Amygdala (tissue), 56 donors: Measurements from ENCODE around the gene HMOX1.
A peak's percentile ranks its signal among the peaks of the same experiment; 100 is the strongest.

Experiments used
- DNase-seq, 56 donors: peaks; one replicate each; lab custom pipeline; 2025; lab: John Stamatoyannopoulos, UW

HMOX1 gene

DNA sequence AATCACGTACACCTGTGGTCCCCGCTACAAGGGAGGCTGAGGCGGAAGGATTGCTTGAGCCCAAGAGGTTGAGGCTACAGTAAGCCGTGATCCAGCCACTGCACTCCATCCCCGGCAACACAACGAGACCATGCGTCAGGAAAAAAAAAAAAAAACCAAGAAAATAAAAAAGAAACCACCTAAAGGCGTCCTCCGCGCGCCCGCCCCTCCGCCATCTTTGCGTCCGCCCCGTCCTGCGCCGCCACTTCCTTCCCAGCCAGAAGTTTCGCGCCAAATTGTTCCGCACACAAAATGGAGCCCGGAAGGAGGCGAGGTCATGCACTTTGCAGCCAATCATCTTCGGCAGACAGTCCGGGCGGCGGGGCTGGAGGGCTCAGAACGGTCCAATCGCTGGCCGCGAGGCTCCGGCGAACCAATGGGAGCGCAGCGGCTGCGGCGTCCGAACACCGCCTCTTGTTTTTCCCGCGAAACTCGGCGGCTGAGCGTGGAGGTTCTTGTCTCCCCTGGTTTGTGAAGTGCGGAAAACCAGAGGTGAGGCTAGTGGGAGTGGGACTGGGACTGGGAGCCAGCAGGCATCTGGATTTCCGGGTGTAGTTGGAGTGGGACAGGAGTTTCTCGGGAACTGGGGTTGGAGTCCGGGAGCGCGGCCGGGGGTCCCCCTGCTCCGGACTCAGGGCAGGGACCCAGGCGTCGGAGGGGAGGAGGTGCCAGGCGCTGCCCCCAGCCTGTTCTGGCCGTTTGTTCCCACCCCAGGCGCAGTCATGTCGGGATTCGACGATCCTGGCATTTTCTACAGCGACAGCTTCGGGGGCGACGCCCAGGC lies 19.0 kb downstream of the HMOX1 start, which contains the start of gene MCM5:
MCM5 (plus strand) TSS at position 463 of the 823 bp plus-strand sequence; CDS start at position 762, 299 bp downstream.
- peak; percentile 66 to 97 (median 91) for DNase-seq

DNA sequence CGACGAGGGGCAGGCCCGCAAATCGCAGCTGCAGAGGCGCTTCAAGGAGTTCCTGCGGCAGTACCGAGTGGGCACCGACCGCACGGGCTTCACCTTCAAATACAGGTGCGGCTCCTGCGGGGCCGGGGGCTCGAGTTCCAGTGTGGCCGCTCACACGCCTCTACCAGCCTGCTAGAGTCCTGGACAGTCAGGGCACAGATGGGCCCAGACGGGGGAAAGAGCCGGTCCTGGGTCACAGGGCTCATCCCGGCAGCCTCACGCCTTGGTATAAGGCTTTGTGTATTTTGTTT lies 19.6 kb downstream of the HMOX1 start:
- DNase-seq = peak in 1 of 56 donors; percentile 45

DNA sequence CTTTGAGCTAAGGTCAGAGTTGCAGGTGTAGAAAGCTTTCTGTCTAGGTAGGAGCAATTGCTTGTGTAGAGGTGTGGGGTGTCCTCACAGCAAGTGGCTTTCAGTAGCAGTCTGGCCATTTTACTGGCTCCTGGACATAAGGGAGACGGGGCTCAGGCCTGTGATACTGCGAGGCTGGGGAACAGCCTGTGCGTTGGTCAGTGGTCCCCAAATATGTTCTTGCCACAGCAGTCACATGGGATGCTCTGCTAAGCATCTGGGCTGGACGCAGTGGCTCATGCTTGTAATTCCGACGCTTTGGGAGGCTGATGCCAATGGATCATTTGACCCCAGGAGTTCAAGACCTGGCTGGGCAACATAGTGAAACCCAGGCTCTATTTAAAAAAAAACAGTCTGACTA lies 21.0 kb downstream of the HMOX1 start:
- no peak for DNase-seq

DNA sequence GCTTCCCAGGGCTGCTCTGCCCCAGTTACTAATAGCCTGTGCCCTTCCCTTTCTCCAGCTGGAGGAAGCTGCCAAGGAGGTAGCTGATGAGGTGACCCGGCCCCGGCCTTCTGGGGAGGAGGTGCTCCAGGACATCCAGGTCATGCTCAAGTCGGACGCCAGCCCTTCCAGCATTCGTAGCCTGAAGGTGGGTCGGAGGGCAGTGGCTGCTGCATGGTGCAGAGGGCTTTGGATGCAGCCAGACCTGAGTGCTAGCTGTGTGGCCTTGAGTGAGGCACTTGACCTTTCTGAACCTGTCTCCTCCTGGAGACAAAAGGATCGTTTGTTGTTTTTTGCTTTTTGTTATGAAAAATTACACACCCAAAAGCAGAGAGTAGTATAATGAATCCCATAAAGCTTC lies 22.5 kb downstream of the HMOX1 start:
- DNase-seq = no peak

DNA sequence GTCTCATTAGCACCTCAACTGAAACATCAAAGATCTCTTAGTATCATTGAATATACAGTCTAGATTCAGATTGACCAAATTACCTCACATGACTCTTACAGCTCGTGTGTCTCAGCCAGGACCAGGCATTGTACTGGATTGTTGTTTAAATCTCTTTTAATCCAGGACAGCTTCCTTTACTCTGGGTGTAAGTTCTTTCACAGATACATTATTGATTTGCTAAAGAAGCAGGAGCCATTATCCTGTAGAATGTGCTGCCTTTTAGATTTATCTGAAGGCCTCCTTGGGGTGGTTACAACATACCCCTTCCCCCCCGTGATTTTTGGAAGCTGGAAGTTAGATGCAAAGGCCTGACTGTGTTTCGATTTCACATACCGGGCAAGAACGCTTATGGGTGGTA lies 23.3 kb downstream of the HMOX1 start:
- no peak for DNase-seq

DNA sequence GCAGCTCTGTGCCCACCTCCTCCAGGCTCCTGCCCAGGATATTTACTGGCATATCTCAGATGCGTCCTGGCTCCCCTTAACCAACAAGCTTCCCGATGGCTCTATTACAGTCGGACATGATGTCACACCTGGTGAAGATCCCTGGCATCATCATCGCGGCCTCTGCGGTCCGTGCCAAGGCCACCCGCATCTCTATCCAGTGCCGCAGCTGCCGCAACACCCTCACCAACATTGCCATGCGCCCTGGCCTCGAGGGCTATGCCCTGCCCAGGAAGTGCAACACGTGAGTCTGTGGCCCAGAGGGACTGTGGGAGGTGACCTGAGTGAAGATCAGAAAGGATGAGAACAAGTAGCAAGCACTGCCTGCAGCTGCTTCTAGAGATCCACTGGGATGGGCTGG lies 25.5 kb downstream of the HMOX1 start:
- no peak for DNase-seq

DNA sequence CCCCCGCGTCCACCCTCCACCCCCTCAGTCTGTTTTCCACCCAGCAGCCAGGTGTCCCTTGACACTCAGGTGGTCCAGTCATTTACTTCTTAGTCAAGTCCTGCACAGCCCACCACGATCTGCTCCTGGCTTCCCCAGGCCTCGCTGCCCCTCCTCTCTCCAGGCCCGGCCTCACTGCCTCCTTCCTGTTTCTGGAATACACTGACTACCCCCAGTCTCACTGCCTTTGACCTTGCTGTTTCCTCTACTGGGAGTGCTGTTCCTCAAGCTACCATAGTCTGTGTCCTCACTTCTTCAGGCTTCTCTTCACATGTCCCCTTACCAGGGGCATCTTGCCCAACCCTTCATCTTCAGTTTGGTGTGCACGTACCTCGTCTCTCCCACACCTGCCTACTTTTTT lies 26.5 kb downstream of the HMOX1 start:
- no peak for DNase-seq

DNA sequence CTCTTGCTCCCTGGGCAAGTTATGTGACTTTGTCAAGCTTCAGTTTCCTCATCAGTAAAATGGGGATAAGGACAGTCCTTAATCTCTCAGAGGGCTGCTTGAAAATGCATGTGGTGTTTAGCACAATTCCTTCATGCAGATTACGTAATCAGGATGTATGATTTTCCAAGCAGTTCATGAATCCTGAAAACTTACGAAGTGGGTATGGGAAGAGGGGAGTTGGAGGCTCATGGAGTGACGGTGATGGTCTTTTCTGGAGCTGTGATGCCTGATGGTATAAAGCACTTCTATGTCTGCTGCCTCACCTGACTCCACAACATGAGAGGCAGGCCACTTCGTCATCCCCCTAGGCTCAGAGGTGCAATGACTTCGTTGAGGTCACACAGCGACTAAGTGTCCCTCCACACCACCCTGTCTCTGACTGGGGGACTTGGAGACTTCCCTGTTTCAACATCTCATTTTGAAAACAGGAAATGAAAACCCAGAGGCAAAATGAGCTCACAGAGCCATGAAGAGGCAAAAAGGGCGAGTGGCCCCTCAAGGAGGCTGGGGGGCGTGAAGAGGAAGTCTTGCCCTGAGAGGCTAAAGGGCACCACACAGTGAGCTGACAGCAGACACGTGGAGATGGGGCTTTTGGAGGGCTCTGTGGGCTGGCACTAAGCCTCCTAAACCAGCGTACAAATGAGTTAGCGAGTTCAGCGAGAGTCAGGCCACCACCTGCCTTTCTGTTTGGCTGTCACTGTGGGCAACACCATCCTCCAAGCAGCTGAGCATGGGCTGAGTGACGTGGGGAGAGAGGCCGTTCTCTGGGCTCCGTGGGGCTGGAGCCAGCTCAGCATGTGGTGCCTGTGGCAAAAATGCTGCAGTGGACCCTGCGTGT lies 29.1 kb downstream of the HMOX1 start:
- DNase-seq = peak in 28 of 56 donors; percentile 8 to 62 (median 28)

DNA sequence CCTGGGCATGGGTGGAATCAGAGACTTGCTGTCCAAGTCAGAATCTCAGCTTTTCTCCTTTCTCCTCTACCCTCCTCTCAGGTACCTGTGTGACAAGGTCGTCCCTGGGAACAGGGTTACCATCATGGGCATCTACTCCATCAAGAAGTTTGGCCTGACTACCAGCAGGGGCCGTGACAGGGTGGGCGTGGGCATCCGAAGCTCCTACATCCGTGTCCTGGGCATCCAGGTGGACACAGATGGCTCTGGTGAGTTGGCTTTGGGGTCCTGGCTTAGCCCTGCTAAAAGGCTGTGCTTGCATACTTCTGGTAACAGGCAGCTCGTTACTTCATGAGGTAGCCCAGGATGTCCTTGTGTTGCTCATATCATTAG lies 29.8 kb downstream of the HMOX1 start:
- no peak for DNase-seq

DNA sequence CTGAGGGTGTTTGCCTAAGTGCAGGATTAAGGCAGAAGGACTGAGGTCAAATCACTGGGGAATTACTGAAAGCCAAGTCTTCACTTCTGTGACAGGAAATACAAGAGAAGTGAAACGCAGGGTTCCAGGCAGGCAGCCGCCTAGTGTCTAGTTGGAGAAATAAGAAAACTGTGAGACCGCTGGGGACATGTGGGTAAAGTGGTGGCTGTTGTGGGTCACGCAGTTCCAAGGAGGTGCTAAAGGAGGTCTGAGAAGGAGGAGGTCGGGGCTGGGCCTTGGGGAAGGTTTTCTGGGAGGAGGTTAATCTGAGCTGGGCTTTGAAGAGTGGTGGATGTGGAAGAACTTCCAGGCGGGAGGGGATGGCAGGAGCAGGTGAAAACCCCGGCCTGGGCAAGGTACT lies 30.2 kb downstream of the HMOX1 start:
- DNase-seq = peak in 2 of 56 donors; percentile 20 to 26

DNA sequence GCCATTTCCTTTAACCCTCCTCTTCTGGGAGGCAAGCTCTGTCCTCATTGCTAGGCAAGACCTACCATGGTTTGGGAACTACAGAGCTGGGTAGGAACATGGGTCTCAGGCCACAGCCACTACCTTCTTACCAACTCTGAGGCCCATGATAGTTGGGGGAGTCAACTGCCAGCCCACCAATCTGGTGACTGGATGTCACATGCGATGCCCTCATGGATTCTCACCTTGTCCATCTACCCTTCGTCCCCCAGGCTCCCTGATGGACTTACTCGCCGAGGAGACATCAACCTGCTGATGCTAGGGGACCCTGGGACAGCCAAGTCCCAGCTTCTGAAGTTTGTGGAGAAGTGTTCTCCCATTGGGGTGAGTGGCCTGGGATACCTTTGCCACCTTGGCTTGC lies 32.7 kb downstream of the HMOX1 start:
- no peak for DNase-seq

DNA sequence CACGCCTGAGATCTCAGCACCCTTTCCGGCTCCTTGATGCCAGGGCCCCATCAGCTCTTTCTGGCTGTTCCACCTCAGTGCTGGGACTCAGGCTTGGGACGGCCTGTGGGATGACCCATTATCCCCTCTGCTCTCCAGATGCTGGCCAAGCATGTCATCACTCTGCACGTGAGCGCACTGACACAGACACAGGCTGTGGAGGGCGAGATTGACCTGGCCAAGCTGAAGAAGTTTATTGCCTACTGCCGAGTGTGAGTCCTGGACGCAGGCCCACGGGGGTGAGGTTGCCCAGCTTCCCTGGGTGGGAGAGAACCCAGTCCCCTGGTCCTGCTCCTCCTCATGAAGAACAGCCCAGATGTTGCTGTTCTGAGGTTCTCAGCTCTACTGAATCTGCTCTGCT lies 36.7 kb downstream of the HMOX1 start:
- DNase-seq = no peak

DNA sequence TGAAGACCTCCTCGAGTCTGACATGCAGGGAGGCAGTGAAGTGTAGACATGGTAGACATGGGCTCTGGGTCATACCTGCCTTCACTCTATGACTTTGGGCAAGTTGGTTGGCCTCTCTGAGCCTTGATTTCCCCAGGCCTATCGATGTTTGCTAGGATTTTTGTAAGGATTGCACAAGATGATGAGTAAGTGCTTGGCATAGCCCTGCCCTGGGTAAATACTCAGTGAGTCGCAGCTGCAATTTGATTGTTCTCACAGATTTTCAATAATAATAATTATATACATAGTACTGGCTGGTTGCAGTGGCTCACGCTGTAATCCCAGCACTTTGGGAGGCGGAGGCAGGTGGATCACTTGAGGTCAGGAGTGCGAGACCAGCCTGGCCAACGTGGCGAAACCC lies 37.2 kb downstream of the HMOX1 start:
- DNase-seq = no peak

DNA sequence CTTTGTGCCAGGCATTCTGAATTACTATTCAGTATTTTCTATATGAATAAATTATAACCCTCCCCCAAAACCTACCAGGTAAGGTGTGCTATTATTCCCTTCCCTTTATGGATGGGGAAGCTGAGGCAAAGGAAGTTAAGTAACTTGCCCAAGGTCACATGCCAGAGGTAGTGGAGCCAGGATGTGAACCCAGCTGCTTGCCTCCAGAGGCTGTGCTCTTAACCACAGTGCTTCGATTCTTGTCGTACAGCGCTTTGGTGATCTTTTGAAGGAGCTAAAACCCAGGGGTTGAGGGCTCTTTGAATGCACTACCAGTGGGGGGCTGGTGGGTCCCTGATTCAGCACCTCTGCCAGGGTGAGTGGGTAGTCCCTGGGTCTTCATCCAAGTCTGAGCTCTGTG lies 37.8 kb downstream of the HMOX1 start:
- no peak for DNase-seq

DNA sequence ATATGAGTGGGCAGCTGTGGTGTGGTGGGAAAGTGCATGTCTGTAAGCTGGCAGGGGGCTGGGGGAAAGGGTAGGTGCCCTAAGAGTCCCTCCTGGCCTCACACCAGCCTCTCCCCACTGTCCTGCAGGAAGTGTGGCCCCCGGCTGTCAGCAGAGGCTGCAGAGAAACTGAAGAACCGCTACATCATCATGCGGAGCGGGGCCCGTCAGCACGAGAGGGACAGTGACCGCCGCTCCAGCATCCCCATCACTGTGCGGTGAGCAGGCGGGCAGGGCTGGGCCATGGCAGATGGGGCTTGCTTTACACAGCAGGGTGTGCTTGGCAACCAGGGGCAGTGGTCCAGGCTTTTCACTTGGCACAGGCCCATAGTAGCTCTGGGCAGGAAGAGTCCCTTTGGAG lies 38.9 kb downstream of the HMOX1 start:
- DNase-seq = no peak

DNA sequence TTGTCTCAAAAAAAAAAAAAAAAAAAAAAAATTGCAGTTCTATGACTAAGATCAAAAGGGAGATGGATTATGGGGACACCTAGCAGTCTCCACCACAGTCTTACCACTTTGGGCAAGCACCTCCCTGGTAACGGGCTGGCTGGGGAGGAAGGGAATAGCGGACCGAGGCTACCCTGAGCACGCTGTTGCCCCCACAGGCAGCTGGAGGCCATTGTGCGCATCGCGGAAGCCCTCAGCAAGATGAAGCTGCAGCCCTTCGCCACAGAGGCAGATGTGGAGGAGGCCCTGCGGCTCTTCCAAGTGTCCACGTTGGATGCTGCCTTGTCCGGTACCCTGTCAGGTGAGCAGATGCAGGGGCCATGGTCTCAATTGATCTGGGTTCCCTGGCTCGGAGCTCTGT lies 40.2 kb downstream of the HMOX1 start:
- DNase-seq = no peak

DNA sequence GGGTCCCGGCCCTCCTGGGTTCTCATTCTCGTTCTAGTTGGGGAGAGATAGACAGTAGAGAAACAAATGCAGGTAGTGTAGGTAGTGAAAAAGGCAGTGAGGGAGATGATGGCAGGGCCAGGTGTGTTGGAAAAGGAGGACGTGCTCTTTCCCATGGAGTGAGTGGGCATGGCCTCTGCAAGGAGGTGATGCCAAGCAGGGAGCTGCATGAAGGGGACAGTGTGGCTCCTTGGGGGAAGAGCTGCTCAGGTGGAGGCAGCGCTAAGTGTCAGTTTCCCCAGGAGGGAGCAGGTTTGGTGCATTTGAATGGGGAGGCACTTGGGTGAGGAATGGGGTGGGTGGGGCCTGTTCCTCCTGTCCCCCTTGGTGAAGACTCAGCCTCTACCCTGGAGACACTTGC lies 41.2 kb downstream of the HMOX1 start:
- no peak for DNase-seq

DNA sequence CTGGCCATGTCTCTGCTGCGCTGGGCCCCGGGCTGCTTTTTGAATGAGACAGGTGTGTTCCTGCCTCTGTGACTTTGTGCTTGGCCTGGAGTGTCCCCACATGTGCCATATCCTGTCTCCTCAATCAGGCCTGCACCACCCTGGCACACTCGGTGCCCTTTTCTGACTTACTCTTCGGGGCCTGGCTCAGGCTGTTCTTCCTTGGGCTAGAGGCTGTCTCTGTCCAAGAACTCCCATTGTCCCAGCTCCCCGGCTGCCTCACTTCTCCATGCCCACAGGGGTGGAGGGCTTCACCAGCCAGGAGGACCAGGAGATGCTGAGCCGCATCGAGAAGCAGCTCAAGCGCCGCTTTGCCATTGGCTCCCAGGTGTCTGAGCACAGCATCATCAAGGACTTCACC lies 42.0 kb downstream of the HMOX1 start:
- DNase-seq = no peak

DNA sequence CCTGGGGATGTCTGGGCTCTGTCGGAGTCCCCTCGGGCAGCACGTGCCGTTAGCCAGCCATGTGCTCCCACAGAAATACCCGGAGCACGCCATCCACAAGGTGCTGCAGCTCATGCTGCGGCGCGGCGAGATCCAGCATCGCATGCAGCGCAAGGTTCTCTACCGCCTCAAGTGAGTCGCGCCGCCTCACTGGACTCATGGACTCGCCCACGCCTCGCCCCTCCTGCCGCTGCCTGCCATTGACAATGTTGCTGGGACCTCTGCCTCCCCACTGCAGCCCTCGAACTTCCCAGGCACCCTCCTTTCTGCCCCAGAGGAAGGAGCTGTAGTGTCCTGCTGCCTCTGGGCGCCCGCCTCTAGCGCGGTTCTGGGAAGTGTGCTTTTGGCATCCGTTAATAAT lies 43.2 kb downstream of the HMOX1 start:
- DNase-seq = no peak

DNA sequence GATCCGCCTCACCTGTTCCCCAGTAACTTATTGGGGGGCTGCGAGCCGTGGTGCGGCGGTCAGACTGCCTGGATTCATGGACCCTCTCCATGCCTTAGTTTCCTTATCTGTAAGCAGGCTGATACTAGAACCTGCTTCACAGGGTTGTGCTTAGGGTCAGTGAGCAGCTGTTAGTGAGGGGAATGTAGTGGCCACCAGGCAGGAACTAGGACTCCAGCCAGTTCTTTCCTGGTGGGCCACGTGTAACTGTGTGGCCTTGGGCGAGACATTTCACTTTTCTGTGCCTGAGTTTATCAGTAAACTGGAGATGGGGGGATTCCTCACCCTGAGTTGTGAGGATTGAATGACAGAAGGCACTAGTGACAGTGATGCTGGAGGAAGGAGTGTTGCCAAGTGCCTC lies 43.9 kb downstream of the HMOX1 start:
- DNase-seq = no peak

DNA sequence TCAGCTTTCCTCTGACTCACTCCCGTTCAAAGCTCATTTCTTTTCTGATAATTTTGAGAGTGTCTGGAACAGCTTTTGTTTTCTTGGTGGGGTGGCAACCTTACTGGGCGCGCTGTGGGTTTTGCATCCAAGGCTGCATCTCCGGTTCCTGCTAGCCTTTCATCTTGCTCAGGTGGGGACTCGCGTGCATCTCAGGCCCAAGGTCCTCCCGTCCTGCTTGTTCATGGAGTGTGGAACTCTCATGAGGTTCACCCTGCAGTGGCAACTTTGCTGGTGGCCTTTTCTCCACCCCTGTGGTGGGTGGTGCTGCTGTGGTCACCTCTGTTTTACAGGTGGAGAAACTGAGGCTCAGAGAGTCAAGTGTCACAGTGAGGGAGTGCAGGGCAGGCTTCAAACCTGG lies 44.6 kb downstream of the HMOX1 start:
- no peak for DNase-seq
